Activated B cell treated with CpG ODN at 0.5 μM for 24 hours (primary cell): Measurements from ENCODE around the gene MRM2. TPM values are rescaled to one million over a fixed set of nuclear protein-coding genes. Genes with fewer than 3 reads are reported as not detected.

Experiments used
- ATAC-seq: fragments of 200-7000 bp; cut with Tn5 transposase; one replicate; pipeline ENCODE4 v1.10.0; 2021; ENCODE audit warnings: low read depth, mild to moderate bottlenecking, moderate library complexity
- CTCF ChIA-PET: fragments of 350-600 bp; sonication (Branson Sonifier 250); formaldehyde crosslinking; loops from one replicate; lab custom pipeline; 2021; ENCODE audit warnings: antibody characterized with exemption; lab: Charles Lee
- POLR2A ChIA-PET: fragments of 350-600 bp; sonication (Branson Sonifier 250); formaldehyde crosslinking; loops from one replicate; lab custom pipeline; 2021; ENCODE audit warnings: antibody characterized with exemption; lab: Charles Lee
- DNase-seq: peaks from one replicate; pipeline ENCODE4 v3.0.0; 2022
- H3K27ac Mint-ChIP-seq: one replicate; pipeline ENCODE4 v1.8.0; 2020; ENCODE audit warnings: mixed read lengths
- H3K27me3 Mint-ChIP-seq: one replicate; pipeline ENCODE4 v1.8.0; 2021; ENCODE audit warnings: mixed read lengths
- H3K36me3 Mint-ChIP-seq: one replicate; pipeline ENCODE4 v1.8.0; 2021; ENCODE audit warnings: low read depth, mixed read lengths
- H3K4me1 Mint-ChIP-seq: one replicate; pipeline ENCODE4 v1.8.0; 2021; ENCODE audit warnings: mixed read lengths
- H3K4me3 Mint-ChIP-seq: one replicate; pipeline ENCODE4 v1.8.0; 2020; ENCODE audit warnings: mild to moderate bottlenecking, mixed read lengths
- H3K9me3 Mint-ChIP-seq: one replicate; pipeline ENCODE4 v1.8.0; 2020; ENCODE audit warnings: mixed read lengths
- CTCF ChIP-seq: fragments of 200-600 bp; IDR thresholded peaks from one replicate; pipeline ENCODE4 v1.8.0; 2022; ENCODE audit warnings: antibody characterized with exemption, mild to moderate bottlenecking
- intact Hi-C: fragments of 100-400 bp; cut with micrococcal nuclease; formaldehyde crosslinking; loops from one replicate; pipeline ENCODE4 v1.15.1; 2024
- total RNA-seq: library from RNA; stranded (reverse); gene quantifications from 2 replicates; pipeline ENCODE4 v1.2.3, GENCODE V29; 2022

MRM2 gene
- total RNA-seq, 1 donor from 2014 or later: 35.3 TPM

- Mint-ChIP-seq H3K27me3 (no peaks in the 10 kb centered on the region), H3K4me1 (peaks cover 23% of the 10 kb centered on the region), H3K36me3 (peaks cover 58% of the 10 kb centered on the region), H3K27ac (no peak overlapping the region), H3K4me3 (no peak overlapping the region), H3K9me3 (no peaks in the 10 kb centered on the region)
- intact Hi-C loops: no loop called here
- ATAC-seq (no peak), DNase-seq (no peak)
- ChIA-PET CTCF (no interaction called here), POLR2A (interaction anchor here (0.5 kb wide), 1 partner anchor 61 kb away, joined by 9 read pairs; no protein-coding TSS in a partner anchor)
- TF ChIP-seq CTCF: no peak
These were observed 14.3 kb downstream of the MRM2 start for GRCh38 chr7:2227699-2228098.

GRCh38 chr7:2225830-2226229, 16.2 kb downstream of the MRM2 start:
- intact Hi-C loops: no loop called here
- DNase-seq (no peak), ATAC-seq (no peak)
- H3K4me1 Mint-ChIP-seq: peaks cover 13% of the 10 kb centered on the region
- CTCF ChIA-PET: no interaction called here
- TF ChIP-seq CTCF: no peak
- H3K4me3 Mint-ChIP-seq: no peak overlapping the region
- H3K9me3 Mint-ChIP-seq: no peaks in the 10 kb centered on the region
- POLR2A ChIA-PET: interaction anchor here (1.4 kb wide), 1 partner anchor 12 kb away, joined by 4 read pairs; no protein-coding TSS in a partner anchor
- H3K27ac Mint-ChIP-seq: no peak overlapping the region
- H3K36me3 Mint-ChIP-seq: peaks cover 66% of the 10 kb centered on the region
- H3K27me3 Mint-ChIP-seq: no peaks in the 10 kb centered on the region

GRCh38 chr7:2225336-2225735, 16.7 kb downstream of the MRM2 start:
- H3K27me3 Mint-ChIP-seq: no peaks in the 10 kb centered on the region
- no peak overlapping the region for H3K27ac Mint-ChIP-seq
- ChIA-PET CTCF (no interaction called here), POLR2A (no interaction called here)
- peaks cover 8% of the 10 kb centered on the region for H3K4me1 Mint-ChIP-seq
- peaks cover 71% of the 10 kb centered on the region for H3K36me3 Mint-ChIP-seq
- DNase-seq: no peak
- no peak for ATAC-seq
- no peaks in the 10 kb centered on the region for H3K9me3 Mint-ChIP-seq
- TF ChIP-seq CTCF: no peak
- no peak overlapping the region for H3K4me3 Mint-ChIP-seq
- intact Hi-C loops: no loop called here

GRCh38 chr7:2224934-2225333, 17.1 kb downstream of the MRM2 start:
- intact Hi-C loops: no loop called here
- ChIA-PET POLR2A (no interaction called here), CTCF (no interaction called here)
- ATAC-seq (no peak), DNase-seq (no peak)
- Mint-ChIP-seq H3K4me3 (no peak overlapping the region), H3K4me1 (peaks cover 4% of the 10 kb centered on the region), H3K27me3 (no peaks in the 10 kb centered on the region), H3K9me3 (no peaks in the 10 kb centered on the region), H3K27ac (no peak overlapping the region), H3K36me3 (peaks cover 71% of the 10 kb centered on the region)
- no peak for TF ChIP-seq CTCF

GRCh38 chr7:2224491-2224928, 17.5 kb downstream of the MRM2 start:
- CTCF ChIA-PET: no interaction called here
- H3K36me3 Mint-ChIP-seq: peaks cover 69% of the 10 kb centered on the region
- H3K4me1 Mint-ChIP-seq: peaks cover under 1% of the 10 kb centered on the region
- intact Hi-C loops: no loop called here
- TF ChIP-seq CTCF: no peak
- H3K27ac Mint-ChIP-seq: no peak overlapping the region
- H3K4me3 Mint-ChIP-seq: no peak overlapping the region
- no peaks in the 10 kb centered on the region for H3K27me3 Mint-ChIP-seq
- DNase-seq: no peak
- no peaks in the 10 kb centered on the region for H3K9me3 Mint-ChIP-seq
- ATAC-seq: no peak
- POLR2A ChIA-PET: interaction anchor here (1.6 kb wide), 1 partner anchor 8 kb away, joined by 3 read pairs; the partner anchor contains the start of gene MAD1L1
